ENCODE data around the gene KIRREL1. TPM values are rescaled to one million over a fixed set of nuclear protein-coding genes. Genes with fewer than 3 reads are reported as not detected.

KIRREL1 gene
- total and polyA plus RNA-seq, 2 experiments from 2014 or later: 5.1 to 35.2 TPM

DNA sequence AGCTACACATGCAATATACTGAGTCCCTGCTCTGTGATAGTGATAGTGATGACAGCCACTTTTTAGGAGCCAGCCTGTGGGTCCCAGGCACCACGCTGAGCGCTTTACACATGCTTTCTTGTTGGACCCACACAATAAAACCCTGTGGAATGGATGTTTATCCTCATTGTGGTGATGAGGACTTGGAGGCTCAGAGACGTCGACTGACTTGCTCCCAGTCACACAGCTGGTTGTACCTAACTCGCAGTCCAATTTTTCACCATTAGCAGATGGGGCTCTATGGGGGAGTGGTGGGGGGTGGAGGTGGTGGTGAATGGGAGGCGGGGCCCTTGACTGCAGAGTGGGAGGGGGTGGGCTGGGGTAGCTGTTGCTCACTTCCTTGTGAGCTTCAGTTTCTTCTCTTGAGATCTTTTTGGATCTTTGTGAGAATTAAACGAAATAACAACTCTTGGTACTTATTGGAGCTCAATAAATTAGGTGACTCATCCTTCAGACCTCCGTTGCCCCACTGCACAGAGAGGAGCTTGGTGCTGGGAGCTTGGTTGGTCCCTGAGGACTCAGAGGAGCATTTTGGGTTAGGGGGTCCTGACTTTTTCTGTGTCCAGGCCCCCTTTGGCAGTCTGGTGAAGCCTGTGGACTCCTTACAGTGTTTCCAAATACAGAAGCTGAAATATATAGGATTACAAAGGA is 125.4 kb downstream of the KIRREL1 start:
- DNase-seq (ENCODE audit: low spot score) (no peak), ATAC-seq (no peak)
- H3K4me2 ChIP-seq: peak overlapping the region; percentile 76
- no peaks in the 10 kb centered on the region for H3K9me2 ChIP-seq (ENCODE audit: insufficient read depth)
- Mint-ChIP-seq H3K27me3 (ENCODE audit: insufficient read depth, low read depth, poor library complexity) (peaks cover 27% of the 10 kb centered on the region), H3K9me3 (peaks cover 3% of the 10 kb centered on the region; the same call in 2 of the 3 replicates), H3K27ac (no peak overlapping the region), H3K4me1 (peaks cover 40% of the 10 kb centered on the region), H3K4me3 (no peak overlapping the region), H3K36me3 (ENCODE audit: low read depth) (peaks cover 3% of the 10 kb centered on the region; the same call in 2 of the 3 replicates)
- no peaks in the 10 kb centered on the region for H3K79me2 ChIP-seq (replicated peaks; ENCODE audit: insufficient read depth)
- peak overlapping the region; percentile 38 for H3K4me3 ChIP-seq
- TF ChIP-seq, protein P1, sequence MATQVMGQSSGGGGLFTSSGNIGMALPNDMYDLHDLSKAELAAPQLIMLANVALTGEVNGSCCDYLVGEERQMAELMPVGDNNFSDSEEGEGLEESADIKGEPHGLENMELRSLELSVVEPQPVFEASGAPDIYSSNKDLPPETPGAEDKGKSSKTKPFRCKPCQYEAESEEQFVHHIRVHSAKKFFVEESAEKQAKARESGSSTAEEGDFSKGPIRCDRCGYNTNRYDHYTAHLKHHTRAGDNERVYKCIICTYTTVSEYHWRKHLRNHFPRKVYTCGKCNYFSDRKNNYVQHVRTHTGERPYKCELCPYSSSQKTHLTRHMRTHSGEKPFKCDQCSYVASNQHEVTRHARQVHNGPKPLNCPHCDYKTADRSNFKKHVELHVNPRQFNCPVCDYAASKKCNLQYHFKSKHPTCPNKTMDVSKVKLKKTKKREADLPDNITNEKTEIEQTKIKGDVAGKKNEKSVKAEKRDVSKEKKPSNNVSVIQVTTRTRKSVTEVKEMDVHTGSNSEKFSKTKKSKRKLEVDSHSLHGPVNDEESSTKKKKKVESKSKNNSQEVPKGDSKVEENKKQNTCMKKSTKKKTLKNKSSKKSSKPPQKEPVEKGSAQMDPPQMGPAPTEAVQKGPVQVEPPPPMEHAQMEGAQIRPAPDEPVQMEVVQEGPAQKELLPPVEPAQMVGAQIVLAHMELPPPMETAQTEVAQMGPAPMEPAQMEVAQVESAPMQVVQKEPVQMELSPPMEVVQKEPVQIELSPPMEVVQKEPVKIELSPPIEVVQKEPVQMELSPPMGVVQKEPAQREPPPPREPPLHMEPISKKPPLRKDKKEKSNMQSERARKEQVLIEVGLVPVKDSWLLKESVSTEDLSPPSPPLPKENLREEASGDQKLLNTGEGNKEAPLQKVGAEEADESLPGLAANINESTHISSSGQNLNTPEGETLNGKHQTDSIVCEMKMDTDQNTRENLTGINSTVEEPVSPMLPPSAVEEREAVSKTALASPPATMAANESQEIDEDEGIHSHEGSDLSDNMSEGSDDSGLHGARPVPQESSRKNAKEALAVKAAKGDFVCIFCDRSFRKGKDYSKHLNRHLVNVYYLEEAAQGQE (IDR thresholded peaks at IDR 0.05; ENCODE audit: unreplicated experiment): no peak
- TF ChIP-seq, protein P2, sequence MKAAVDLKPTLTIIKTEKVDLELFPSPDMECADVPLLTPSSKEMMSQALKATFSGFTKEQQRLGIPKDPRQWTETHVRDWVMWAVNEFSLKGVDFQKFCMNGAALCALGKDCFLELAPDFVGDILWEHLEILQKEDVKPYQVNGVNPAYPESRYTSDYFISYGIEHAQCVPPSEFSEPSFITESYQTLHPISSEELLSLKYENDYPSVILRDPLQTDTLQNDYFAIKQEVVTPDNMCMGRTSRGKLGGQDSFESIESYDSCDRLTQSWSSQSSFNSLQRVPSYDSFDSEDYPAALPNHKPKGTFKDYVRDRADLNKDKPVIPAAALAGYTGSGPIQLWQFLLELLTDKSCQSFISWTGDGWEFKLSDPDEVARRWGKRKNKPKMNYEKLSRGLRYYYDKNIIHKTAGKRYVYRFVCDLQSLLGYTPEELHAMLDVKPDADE (IDR thresholded peaks at IDR 0.05): no peak
- TF ChIP-seq, protein P3, sequence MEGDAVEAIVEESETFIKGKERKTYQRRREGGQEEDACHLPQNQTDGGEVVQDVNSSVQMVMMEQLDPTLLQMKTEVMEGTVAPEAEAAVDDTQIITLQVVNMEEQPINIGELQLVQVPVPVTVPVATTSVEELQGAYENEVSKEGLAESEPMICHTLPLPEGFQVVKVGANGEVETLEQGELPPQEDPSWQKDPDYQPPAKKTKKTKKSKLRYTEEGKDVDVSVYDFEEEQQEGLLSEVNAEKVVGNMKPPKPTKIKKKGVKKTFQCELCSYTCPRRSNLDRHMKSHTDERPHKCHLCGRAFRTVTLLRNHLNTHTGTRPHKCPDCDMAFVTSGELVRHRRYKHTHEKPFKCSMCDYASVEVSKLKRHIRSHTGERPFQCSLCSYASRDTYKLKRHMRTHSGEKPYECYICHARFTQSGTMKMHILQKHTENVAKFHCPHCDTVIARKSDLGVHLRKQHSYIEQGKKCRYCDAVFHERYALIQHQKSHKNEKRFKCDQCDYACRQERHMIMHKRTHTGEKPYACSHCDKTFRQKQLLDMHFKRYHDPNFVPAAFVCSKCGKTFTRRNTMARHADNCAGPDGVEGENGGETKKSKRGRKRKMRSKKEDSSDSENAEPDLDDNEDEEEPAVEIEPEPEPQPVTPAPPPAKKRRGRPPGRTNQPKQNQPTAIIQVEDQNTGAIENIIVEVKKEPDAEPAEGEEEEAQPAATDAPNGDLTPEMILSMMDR (conservative IDR thresholded peaks at IDR 0.05; ENCODE audit: low read depth in 2 of 2): no peak
- no peak for TF ChIP-seq ZNF331 (CRISPR knock-in tag; IDR thresholded peaks at IDR 0.05; ENCODE audit: low read depth)
- TF ChIP-seq POLR2AphosphoS5 (IDR thresholded peaks at IDR 0.05; ENCODE audit: low read depth): no peak
- TF ChIP-seq ZNF114 (CRISPR knock-in tag; IDR thresholded peaks at IDR 0.05): no peak
- TF ChIP-seq JUNB (IDR thresholded peaks at IDR 0.05; ENCODE audit: unreplicated experiment): no peak
- no peak for TF ChIP-seq NANOG (IDR thresholded peaks at IDR 0.05; ENCODE audit: borderline replicate concordance)
- no peak for TF ChIP-seq EZH2 (IDR thresholded peaks at IDR 0.05; ENCODE audit: low read depth, unreplicated experiment)
- no peak for TF ChIP-seq STAT1 (IDR thresholded peaks at IDR 0.05; ENCODE audit: unreplicated experiment)
- TF ChIP-seq EZH2phosphoT487 (IDR thresholded peaks at IDR 0.05; ENCODE audit: unreplicated experiment): no peak
- TF ChIP-seq, protein P4, sequence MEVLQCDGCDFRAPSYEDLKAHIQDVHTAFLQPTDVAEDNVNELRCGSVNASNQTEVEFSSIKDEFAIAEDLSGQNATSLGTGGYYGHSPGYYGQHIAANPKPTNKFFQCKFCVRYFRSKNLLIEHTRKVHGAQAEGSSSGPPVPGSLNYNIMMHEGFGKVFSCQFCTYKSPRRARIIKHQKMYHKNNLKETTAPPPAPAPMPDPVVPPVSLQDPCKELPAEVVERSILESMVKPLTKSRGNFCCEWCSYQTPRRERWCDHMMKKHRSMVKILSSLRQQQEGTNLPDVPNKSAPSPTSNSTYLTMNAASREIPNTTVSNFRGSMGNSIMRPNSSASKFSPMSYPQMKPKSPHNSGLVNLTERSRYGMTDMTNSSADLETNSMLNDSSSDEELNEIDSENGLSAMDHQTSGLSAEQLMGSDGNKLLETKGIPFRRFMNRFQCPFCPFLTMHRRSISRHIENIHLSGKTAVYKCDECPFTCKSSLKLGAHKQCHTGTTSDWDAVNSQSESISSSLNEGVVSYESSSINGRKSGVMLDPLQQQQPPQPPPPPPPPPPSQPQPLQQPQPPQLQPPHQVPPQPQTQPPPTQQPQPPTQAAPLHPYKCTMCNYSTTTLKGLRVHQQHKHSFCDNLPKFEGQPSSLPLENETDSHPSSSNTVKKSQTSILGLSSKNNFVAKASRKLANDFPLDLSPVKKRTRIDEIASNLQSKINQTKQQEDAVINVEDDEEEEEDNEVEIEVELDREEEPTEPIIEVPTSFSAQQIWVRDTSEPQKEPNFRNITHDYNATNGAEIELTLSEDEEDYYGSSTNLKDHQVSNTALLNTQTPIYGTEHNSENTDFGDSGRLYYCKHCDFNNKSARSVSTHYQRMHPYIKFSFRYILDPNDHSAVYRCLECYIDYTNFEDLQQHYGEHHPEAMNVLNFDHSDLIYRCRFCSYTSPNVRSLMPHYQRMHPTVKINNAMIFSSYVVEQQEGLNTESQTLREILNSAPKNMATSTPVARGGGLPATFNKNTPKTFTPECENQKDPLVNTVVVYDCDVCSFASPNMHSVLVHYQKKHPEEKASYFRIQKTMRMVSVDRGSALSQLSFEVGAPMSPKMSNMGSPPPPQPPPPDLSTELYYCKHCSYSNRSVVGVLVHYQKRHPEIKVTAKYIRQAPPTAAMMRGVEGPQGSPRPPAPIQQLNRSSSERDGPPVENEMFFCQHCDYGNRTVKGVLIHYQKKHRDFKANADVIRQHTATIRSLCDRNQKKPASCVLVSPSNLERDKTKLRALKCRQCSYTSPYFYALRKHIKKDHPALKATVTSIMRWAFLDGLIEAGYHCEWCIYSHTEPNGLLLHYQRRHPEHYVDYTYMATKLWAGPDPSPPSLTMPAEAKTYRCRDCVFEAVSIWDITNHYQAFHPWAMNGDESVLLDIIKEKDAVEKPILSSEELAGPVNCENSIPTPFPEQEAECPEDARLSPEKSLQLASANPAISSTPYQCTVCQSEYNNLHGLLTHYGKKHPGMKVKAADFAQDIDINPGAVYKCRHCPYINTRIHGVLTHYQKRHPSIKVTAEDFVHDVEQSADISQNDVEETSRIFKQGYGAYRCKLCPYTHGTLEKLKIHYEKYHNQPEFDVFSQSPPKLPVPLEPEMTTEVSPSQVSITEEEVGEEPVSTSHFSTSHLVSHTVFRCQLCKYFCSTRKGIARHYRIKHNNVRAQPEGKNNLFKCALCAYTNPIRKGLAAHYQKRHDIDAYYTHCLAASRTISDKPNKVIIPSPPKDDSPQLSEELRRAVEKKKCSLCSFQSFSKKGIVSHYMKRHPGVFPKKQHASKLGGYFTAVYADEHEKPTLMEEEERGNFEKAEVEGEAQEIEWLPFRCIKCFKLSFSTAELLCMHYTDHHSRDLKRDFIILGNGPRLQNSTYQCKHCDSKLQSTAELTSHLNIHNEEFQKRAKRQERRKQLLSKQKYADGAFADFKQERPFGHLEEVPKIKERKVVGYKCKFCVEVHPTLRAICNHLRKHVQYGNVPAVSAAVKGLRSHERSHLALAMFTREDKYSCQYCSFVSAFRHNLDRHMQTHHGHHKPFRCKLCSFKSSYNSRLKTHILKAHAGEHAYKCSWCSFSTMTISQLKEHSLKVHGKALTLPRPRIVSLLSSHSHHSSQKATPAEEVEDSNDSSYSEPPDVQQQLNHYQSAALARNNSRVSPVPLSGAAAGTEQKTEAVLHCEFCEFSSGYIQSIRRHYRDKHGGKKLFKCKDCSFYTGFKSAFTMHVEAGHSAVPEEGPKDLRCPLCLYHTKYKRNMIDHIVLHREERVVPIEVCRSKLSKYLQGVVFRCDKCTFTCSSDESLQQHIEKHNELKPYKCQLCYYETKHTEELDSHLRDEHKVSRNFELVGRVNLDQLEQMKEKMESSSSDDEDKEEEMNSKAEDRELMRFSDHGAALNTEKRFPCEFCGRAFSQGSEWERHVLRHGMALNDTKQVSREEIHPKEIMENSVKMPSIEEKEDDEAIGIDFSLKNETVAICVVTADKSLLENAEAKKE (CRISPR knock-in tag; IDR thresholded peaks at IDR 0.05): no peak
- no peak for TF ChIP-seq CREB1 (CRISPR knock-in tag; IDR thresholded peaks at IDR 0.05; ENCODE audit: low read depth)
- H3K27ac ChIP-seq (ENCODE audit: low read depth): no peak overlapping the region
- H3K4me1 ChIP-seq (ENCODE audit: insufficient read depth): peaks cover 28% of the 10 kb centered on the region
- peak overlapping the region; percentile 96 for H2AFZ ChIP-seq
- no peaks in the 10 kb centered on the region for H3K36me3 ChIP-seq (ENCODE audit: insufficient read depth)
- H3F3A ChIP-seq (replicated peaks; ENCODE audit: low read depth): peaks cover 5% of the 10 kb centered on the region; the same call in 1 of the 2 replicates
- H4K20me1 ChIP-seq (replicated peaks; ENCODE audit: insufficient read depth): no peaks in the 10 kb centered on the region
- peaks cover 8% of the 10 kb centered on the region for H3K27me3 ChIP-seq (ENCODE audit: insufficient read depth)

Measured in GM23338 (cell line).